Activated CD4-positive, alpha-beta T cell treated with anti-CD3 and anti-CD28 coated beads, Interleukin-2, amount 50 U/mL, for 48 hours (primary cell): ENCODE data around the gene LRP10.
"Not testable (repeated sequence)": the region's sequence is repeated elsewhere in the genome, so short reads cannot be mapped to it uniquely, and the experiment has no call there.

Experiments
- DNase-seq, 2 experiments: peaks; one replicate each; pipeline ENCODE4 v3.0.0-alpha.2; 2020

The LRP10 gene

GRCh38 chr14:22843123-22843925 lies 28.2 kb upstream of the LRP10 start:
- DNase-seq, result no peak

DNA sequence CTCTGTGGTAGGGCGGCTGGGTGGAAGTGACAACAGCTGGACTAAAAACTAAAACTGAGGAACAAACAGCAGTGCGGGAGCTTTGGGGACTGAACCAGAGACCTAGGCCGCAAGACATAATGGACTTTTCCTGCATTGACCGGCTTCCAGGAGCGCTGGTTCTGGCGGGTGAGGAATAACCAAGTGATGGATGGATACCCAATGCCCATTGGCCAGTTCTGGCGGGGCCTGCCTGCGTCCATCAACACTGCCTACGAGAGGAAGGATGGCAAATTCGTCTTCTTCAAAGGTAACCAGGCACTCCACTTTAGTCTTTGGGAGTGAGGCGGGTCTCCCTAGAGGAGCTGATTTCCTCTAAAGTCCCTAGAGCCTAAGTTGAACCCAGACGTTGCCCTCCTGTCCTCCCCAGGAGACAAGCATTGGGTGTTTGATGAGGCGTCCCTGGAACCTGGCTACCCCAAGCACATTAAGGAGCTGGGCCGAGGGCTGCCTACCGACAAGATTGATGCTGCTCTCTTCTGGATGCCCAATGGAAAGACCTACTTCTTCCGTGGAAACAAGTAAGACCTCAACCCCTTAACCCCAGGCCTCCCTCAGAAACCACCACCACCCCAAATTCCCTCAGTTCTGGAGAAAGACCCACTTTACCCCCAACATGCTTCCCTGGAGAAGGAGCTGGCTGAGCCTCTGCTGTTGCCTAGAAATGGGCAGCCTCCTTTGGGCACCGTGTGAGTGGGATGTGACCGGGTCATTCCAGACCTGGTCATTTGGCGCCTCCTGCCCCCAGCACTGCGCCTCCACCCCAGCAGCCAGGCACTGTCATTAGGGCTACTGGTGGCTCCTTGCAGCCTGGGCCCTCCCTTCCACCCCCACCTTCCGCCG lies 27.1 kb upstream of the LRP10 start:
- DNase-seq, result no peak

GRCh38 chr14:22845103-22845394 lies 26.5 kb upstream of the LRP10 start:
- no peak for DNase-seq

DNA sequence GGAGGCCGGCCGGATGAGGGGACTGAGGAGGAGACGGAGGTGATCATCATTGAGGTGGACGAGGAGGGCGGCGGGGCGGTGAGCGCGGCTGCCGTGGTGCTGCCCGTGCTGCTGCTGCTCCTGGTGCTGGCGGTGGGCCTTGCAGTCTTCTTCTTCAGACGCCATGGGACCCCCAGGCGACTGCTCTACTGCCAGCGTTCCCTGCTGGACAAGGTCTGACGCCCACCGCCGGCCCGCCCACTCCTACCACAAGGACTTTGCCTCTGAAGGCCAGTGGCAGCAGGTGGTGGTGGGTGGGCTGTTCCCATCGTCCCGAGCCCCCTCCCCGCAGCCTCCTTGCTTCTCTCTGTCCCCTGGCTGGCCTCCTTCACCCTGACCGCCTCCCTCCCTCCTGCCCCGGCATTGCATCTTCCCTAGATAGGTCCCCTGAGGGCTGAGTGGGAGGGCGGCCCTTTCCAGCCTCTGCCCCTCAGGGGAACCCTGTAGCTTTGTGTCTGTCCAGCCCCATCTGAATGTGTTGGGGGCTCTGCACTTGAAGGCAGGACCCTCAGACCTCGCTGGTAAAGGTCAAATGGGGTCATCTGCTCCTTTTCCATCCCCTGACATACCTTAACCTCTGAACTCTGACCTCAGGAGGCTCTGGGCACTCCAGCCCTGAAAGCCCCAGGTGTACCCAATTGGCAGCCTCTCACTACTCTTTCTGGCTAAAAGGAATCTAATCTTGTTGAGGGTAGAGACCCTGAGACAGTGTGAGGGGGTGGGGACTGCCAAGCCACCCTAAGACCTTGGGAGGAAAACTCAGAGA lies 25.5 kb upstream of the LRP10 start:
- no peak for DNase-seq

DNA sequence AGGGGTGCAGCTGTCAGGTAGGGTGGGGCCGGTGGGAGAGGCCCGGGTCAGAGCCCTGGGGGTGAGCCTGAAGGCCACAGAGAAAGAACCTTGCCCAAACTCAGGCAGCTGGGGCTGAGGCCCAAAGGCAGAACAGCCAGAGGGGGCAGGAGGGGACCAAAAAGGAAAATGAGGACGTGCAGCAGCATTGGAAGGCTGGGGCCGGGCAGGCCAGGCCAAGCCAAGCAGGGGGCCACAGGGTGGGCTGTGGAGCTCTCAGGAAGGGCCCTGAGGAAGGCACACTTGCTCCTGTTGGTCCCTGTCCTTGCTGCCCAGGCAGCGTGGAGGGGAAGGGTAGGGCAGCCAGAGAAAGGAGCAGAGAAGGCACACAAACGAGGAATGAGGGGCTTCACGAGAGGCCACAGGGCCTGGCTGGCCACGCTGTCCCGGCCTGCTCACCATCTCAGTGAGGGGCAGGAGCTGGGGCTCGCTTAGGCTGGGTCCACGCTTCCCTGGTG lies 24.7 kb upstream of the LRP10 start:
- DNase-seq, result no peak

DNA sequence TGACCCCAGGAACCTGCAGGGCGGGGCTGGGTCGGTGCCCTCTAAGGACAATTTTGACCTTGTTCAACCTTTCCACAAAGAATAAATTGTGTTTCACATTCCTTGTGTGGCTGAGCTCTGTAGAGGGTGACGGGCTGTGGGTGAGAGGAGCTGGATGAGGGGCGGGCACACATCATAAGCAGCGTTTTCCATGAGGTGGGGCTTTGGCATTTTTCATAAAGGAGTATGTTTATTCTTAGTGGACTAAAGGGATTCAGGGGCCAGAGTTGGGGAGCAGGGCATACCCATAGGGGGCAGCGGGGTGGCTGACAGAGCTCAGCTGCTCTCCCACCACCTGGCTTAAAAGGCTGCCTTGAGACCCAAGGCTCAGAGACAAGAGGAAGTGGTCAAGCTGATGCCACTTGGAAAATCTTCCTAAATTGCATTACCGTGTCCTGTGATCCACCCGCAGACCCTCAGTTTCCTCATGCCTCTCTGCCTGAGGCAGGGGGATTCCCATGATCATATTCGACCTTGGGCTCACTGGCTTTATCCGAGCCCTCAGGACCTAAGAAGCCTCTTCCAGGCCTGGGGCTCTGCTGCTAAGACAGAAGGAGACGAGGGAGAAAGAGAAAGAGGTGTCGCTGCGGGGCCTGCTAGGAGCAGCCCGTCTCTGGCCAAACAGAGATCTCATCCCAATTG lies 23.7 kb upstream of the LRP10 start:
- DNase-seq, result no peak

GRCh38 chr14:22848351-22849164 lies 23.0 kb upstream of the LRP10 start:
- DNase-seq, result no peak

DNA sequence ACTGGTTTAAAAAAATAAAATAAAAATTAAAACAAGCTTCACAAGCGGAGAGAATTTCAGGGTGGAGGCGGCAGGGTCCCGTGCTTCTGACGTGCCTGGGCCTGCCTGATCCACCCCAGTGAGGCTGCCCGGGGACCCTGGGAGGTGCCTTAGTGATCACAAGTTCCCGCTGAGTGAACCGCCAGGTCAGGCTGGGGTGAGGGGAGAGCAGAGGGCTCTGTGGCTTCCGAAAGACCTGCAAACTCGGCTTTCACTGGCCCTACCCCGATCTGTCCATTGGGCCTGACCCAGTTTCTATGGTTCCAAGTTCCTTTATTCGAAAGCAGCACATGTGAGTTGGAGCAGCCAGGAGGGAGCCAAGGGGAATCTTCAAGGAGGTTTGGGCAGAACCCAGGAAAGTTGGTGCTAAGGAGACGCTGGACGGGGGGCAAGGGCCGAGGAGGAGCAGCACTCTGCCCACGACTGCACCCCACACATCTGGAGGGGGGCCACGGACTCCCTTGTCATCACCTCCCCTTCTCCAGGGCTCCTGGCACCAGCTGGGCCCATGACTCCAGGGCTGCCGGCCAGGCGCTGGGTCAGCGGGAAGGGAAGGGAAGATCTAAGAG lies 22.2 kb upstream of the LRP10 start:
- DNase-seq, result no peak

- peak; percentile 40 to 54 for DNase-seq
These were observed 20.4 kb upstream of the LRP10 start for GRCh38 chr14:22850944-22851764.

DNA sequence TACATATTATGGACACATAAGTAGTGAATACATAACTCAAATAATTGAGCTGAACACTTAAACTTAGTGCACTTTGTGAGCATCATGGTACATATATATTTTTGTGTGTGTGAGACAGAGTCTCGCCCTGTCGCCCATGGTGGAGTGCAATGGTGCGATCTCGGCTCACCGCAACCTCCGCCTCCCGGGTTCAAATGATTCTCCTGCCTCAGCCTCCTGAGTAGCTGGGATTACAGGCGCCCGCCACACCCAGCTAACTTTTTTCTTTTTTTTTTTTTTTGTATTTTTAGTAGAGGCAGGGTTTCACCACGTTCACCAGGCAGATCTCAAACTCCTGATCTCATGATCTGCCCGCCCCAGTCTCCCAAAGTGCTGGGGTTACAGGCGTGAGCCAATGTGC lies 19.4 kb upstream of the LRP10 start:
- not testable (repeated sequence) for DNase-seq

GRCh38 chr14:22852599-22852939 lies 19.0 kb upstream of the LRP10 start:
- no peak for DNase-seq

- peak; percentile 98 to 99 for DNase-seq
These were observed 18.4 kb upstream of the LRP10 start for GRCh38 chr14:22852940-22853767.

DNA sequence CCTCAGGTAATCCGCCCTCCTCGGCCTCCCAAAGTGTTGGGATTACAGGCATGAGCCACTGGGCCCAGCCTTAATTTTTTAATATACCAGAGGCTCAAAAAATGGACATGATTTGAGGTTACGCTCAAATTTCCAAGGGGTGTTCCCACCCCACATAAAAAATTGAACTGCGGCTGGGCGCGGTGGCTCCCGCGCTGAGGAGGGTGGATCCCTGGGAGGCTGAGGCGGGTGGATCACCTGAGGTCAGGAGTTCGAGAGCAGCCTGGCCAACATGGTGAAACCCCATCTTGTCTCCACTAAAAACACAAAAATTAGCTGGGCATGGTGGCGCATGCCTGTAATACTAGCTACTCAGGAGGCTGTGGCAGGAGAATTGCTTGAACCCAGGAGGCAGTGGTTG lies 17.2 kb upstream of the LRP10 start:
- not testable (repeated sequence) for DNase-seq

GRCh38 chr14:22854963-22855724 lies 16.4 kb upstream of the LRP10 start:
- DNase-seq, result no peak

DNA sequence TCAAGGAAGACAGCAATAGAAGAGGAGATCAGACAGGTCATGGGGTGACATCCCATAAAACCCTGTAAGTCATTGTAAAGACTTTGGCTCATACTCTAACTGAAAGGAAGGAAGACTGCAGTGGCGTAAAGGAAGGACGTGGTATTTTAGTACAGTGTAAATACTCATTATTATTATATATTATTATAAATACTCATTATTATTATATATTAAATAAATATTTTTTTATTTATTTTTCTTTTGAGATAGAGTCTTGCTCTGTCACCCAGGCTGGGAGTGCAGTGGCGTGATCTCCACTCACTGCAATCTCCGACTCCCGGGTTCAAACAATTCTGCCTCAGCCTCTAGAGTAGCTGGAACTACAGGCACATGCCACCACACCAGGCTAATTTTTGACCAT lies 15.1 kb upstream of the LRP10 start:
- DNase-seq, result no peak

DNA sequence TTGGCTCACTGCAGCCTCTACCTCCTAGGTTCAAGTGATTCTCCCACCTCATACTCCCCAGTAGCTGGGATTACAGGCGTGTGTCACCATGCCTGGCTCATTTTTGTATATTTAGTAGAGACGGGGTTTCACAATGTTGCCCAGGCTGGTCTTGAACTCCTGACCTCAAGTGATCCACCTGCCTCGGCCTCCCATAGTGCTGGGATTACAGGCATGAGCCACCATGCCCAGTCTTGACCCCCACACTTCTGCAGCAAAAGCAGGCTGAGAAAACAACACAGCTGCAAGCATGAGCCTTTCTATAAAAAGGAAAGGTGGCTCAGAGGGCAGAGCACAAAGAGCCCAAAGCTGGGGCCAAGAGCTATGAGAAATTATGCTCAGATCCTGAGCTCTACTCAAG lies 11.2 kb upstream of the LRP10 start:
- DNase-seq, result not testable (repeated sequence)

DNA sequence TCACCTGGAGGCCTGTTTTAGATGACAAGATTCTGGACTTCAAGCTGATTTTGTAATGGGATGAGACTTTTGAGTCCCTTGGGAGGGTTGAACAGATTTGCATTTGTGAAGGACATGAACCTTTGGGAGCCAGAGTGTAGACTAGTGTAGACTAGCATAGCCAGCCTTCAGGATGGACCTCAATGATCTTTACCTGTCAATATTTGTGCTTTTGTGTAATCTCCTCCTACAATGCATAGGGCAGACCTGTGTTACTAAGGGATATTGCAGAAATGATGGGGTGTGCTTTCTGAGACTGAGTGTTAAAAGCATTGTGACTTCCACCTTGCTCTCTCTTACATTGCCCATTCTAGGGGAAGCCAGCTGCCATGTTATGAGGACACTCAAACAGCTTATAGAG lies 9.9 kb upstream of the LRP10 start:
- no peak for DNase-seq

DNA sequence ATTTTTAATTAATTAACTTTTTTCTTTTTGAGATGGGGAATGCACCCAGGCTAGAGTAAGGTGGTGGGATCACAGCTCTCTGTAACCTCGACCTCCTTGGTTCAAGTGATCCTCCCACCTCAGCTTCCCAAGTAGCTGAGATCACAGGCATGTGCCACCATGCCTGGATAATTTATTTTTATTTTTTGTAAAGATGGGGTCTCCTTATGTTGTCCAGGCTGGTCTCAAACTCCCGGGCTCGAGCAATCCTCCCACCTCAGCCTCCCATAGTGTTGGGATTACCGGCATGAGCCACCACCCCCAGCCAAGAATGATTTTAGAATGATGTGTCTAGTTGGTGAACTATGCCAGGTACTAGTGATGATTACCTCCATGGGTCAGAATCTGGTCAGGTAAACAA lies 6.6 kb upstream of the LRP10 start:
- no peak for DNase-seq
